ENCODE results near the gene ZSCAN16. TPM values are rescaled to one million over a fixed set of nuclear protein-coding genes. Genes with fewer than 3 reads are reported as not detected.
"Not testable (repeated sequence)": the region's sequence is repeated elsewhere in the genome, so short reads cannot be mapped to it uniquely, and the experiment has no call there.

ZSCAN16 gene
- total RNA-seq, result 4.8 TPM
- 1 to 10 TPM; 2.8 to 4.0 (median 3.6) TPM for polyA plus RNA-seq (ENCODE audit: insufficient read depth in 1 of 8, insufficient read length in 8 of 8, low replicate concordance in 1 of 8)
- long read RNA-seq, donor 1, partial matches to known transcripts, result 0 of 1 reads
- long read RNA-seq, donor 1, other reads (novel, unspliced or antisense), result 0 of 1 reads
- long read RNA-seq, donor 2, partial matches to known transcripts, result 7 of 7 reads
- long read RNA-seq, donor 2, other reads (novel, unspliced or antisense), result 0 of 7 reads
- long read RNA-seq, donor 3, result 0 reads
- long read RNA-seq, donor 4, partial matches to known transcripts, result 0 of 1 reads
- long read RNA-seq, donor 4, other reads (novel, unspliced or antisense), result 0 of 1 reads
- long read RNA-seq, donor 5, partial matches to known transcripts, result 110 of 113 reads
- long read RNA-seq, donor 5, other reads (novel, unspliced or antisense), result 0 of 113 reads
- long read RNA-seq, donor 6, partial matches to known transcripts, result 87 of 91 reads
- long read RNA-seq, donor 6, other reads (novel, unspliced or antisense), result 0 of 91 reads
- long read RNA-seq, donor 7, partial matches to known transcripts, result 15 of 87 reads
- long read RNA-seq, donor 7, other reads (novel, unspliced or antisense), result 71 of 87 reads
- long read RNA-seq, donor 8, partial matches to known transcripts, result 87 of 88 reads
- long read RNA-seq, donor 8, other reads (novel, unspliced or antisense), result 0 of 88 reads
- long read RNA-seq, donor 9, partial matches to known transcripts, result 0 of 1 reads
- long read RNA-seq, donor 9, other reads (novel, unspliced or antisense), result 0 of 1 reads
- long read RNA-seq, donor 10, partial matches to known transcripts, result 0 of 2 reads
- long read RNA-seq, donor 10, other reads (novel, unspliced or antisense), result 0 of 2 reads
- long read RNA-seq, donor 11, partial matches to known transcripts, result 0 of 1 reads
- long read RNA-seq, donor 11, other reads (novel, unspliced or antisense), result 0 of 1 reads

- H3K9me3 ChIP-seq (replicated peaks; ENCODE audit: control insufficient read depth, low read depth, low read length), result no peaks in the 10 kb centered on the region
- H3K27ac ChIP-seq (ENCODE audit: low read length), result peak within 1 kb of the TSS; percentile 59
- WGBS (ENCODE audit: insufficient coverage), result 0% methylated on average over 18 of the region's 28 CpGs
- peak; percentile 92 for DNase-seq
- H3K27me3 ChIP-seq (ENCODE audit: control insufficient read depth, insufficient read depth, low read length), result no peaks in the 10 kb centered on the region
- H3K4me3 ChIP-seq (ENCODE audit: low read length), result peak within 1 kb of the TSS; percentile 70
- H3K36me3 ChIP-seq (ENCODE audit: control insufficient read depth, insufficient read depth, low read length), result peaks cover 19% of the 10 kb centered on the region
- H3K4me1 ChIP-seq (ENCODE audit: control insufficient read depth, insufficient read depth, low read length), result peaks cover 4% of the 10 kb centered on the region
Measured at GRCh38 chr6:28124350-28124970, at the start of gene ZSCAN16. Gene ZSCAN16, plus strand, starts transcription at chr6:28124609. Its CDS starts 835 bp downstream, at chr6:28125444.

GRCh38 chr6:28078050-28078449, 46.4 kb upstream of the ZSCAN16 start:
- DNase-seq, result no peak
- H3K27me3 ChIP-seq (ENCODE audit: control insufficient read depth, insufficient read depth, low read length), result no peaks in the 10 kb centered on the region
- no peak overlapping the region for H3K27ac ChIP-seq (ENCODE audit: low read length)
- H3K36me3 ChIP-seq (ENCODE audit: control insufficient read depth, insufficient read depth, low read length), result no peaks in the 10 kb centered on the region
- H3K4me1 ChIP-seq (ENCODE audit: control insufficient read depth, insufficient read depth, low read length), result peaks cover 8% of the 10 kb centered on the region
- H3K9me3 ChIP-seq (replicated peaks; ENCODE audit: control insufficient read depth, low read depth, low read length), result no peaks in the 10 kb centered on the region
- H3K4me3 ChIP-seq (ENCODE audit: low read length), result no peak overlapping the region

- H3K27me3 ChIP-seq (ENCODE audit: control insufficient read depth, insufficient read depth, low read length), result no peaks in the 10 kb centered on the region
- WGBS (ENCODE audit: insufficient coverage), result 60% methylated on average over 1 of the region's 6 CpGs
- H3K4me3 ChIP-seq (ENCODE audit: low read length), result no peak overlapping the region
Measured at GRCh38 chr6:28078836-28079235, 45.6 kb upstream of the ZSCAN16 start.

GRCh38 chr6:28080381-28080630, 44.1 kb upstream of the ZSCAN16 start, which contains the start of gene ZNF165:
Gene ZNF165, plus strand, starts transcription at chr6:28080568. Its CDS starts 4,913 bp downstream, at chr6:28085481.
- WGBS (ENCODE audit: insufficient coverage), result 0% methylated on average over 6 of the region's 15 CpGs
- H3K27me3 ChIP-seq (ENCODE audit: control insufficient read depth, insufficient read depth, low read length); H3K4me1 ChIP-seq (ENCODE audit: control insufficient read depth, insufficient read depth, low read length); H3K36me3 ChIP-seq (ENCODE audit: control insufficient read depth, insufficient read depth, low read length); DNase-seq; H3K9me3 ChIP-seq (replicated peaks; ENCODE audit: control insufficient read depth, low read depth, low read length): not testable (repeated sequence)
- Histone ChIP-seq H3K27ac (ENCODE audit: low read length) (peak within 1 kb of the TSS; percentile 84), H3K4me3 (ENCODE audit: low read length) (peak within 1 kb of the TSS; percentile 80)

More at GRCh38 chr6:28078836-28079235, 45.6 kb upstream of the ZSCAN16 start:
- DNase-seq, result no peak
- Histone ChIP-seq H3K36me3 (ENCODE audit: control insufficient read depth, insufficient read depth, low read length) (no peaks in the 10 kb centered on the region), H3K27ac (ENCODE audit: low read length) (no peak overlapping the region), H3K4me1 (ENCODE audit: control insufficient read depth, insufficient read depth, low read length) (peaks cover 8% of the 10 kb centered on the region), H3K9me3 (replicated peaks; ENCODE audit: control insufficient read depth, low read depth, low read length) (no peaks in the 10 kb centered on the region)

GRCh38 chr6:28080631-28081485, 43.6 kb upstream of the ZSCAN16 start:
- DNase-seq, result peak; percentile 99
- peaks cover 8% of the 10 kb centered on the region for H3K4me1 ChIP-seq (ENCODE audit: control insufficient read depth, insufficient read depth, low read length)
- WGBS (ENCODE audit: insufficient coverage), result under 1% methylated on average over 33 of the region's 46 CpGs
- H3K36me3 ChIP-seq (ENCODE audit: control insufficient read depth, insufficient read depth, low read length), result no peaks in the 10 kb centered on the region
- H3K4me3 ChIP-seq (ENCODE audit: low read length), result peak overlapping the region; percentile 80
- H3K27ac ChIP-seq (ENCODE audit: low read length), result peak overlapping the region; percentile 84
- no peaks in the 10 kb centered on the region for H3K9me3 ChIP-seq (replicated peaks; ENCODE audit: control insufficient read depth, low read depth, low read length)
- no peaks in the 10 kb centered on the region for H3K27me3 ChIP-seq (ENCODE audit: control insufficient read depth, insufficient read depth, low read length)

GRCh38 chr6:28081486-28081751, 43.0 kb upstream of the ZSCAN16 start:
- H3K27me3 ChIP-seq (ENCODE audit: control insufficient read depth, insufficient read depth, low read length), result no peaks in the 10 kb centered on the region
- H3K36me3 ChIP-seq (ENCODE audit: control insufficient read depth, insufficient read depth, low read length), result no peaks in the 10 kb centered on the region
- H3K9me3 ChIP-seq (replicated peaks; ENCODE audit: control insufficient read depth, low read depth, low read length), result no peaks in the 10 kb centered on the region
- peak overlapping the region; percentile 84 for H3K27ac ChIP-seq (ENCODE audit: low read length)
- H3K4me1 ChIP-seq (ENCODE audit: control insufficient read depth, insufficient read depth, low read length), result peaks cover 8% of the 10 kb centered on the region
- peak overlapping the region; percentile 80 for H3K4me3 ChIP-seq (ENCODE audit: low read length)
- WGBS (ENCODE audit: insufficient coverage), result 0% methylated on average over 3 of the region's 4 CpGs
- no peak for DNase-seq

GRCh38 chr6:28082939-28083338, 41.5 kb upstream of the ZSCAN16 start:
- no peaks in the 10 kb centered on the region for H3K36me3 ChIP-seq (ENCODE audit: control insufficient read depth, insufficient read depth, low read length)
- H3K4me1 ChIP-seq (ENCODE audit: control insufficient read depth, insufficient read depth, low read length), result peaks cover 8% of the 10 kb centered on the region
- DNase-seq, result no peak
- H3K27me3 ChIP-seq (ENCODE audit: control insufficient read depth, insufficient read depth, low read length), result no peaks in the 10 kb centered on the region
- no peaks in the 10 kb centered on the region for H3K9me3 ChIP-seq (replicated peaks; ENCODE audit: control insufficient read depth, low read depth, low read length)
- no peak overlapping the region for H3K27ac ChIP-seq (ENCODE audit: low read length)
- H3K4me3 ChIP-seq (ENCODE audit: low read length), result no peak overlapping the region

GRCh38 chr6:28089054-28089453, 35.4 kb upstream of the ZSCAN16 start:
- Histone ChIP-seq H3K9me3 (replicated peaks; ENCODE audit: control insufficient read depth, low read depth, low read length) (peaks cover 5% of the 10 kb centered on the region), H3K4me1 (ENCODE audit: control insufficient read depth, insufficient read depth, low read length) (no peaks in the 10 kb centered on the region), H3K27me3 (ENCODE audit: control insufficient read depth, insufficient read depth, low read length) (peaks cover 5% of the 10 kb centered on the region), H3K4me3 (ENCODE audit: low read length) (no peak overlapping the region), H3K27ac (ENCODE audit: low read length) (no peak overlapping the region), H3K36me3 (ENCODE audit: control insufficient read depth, insufficient read depth, low read length) (peaks cover 2% of the 10 kb centered on the region)
- no peak for DNase-seq
- WGBS (ENCODE audit: insufficient coverage), result no CpG with 5 or more reads among the region's 5 CpGs

GRCh38 chr6:28090917-28091586, 33.4 kb upstream of the ZSCAN16 start:
- 0% methylated on average over 5 of the region's 33 CpGs for WGBS (ENCODE audit: insufficient coverage)
- peaks cover 5% of the 10 kb centered on the region for H3K9me3 ChIP-seq (replicated peaks; ENCODE audit: control insufficient read depth, low read depth, low read length)
- H3K36me3 ChIP-seq (ENCODE audit: control insufficient read depth, insufficient read depth, low read length), result peaks cover 2% of the 10 kb centered on the region
- peaks cover 5% of the 10 kb centered on the region for H3K27me3 ChIP-seq (ENCODE audit: control insufficient read depth, insufficient read depth, low read length)
- H3K4me1 ChIP-seq (ENCODE audit: control insufficient read depth, insufficient read depth, low read length), result no peaks in the 10 kb centered on the region
- peak overlapping the region; percentile 44 for H3K4me3 ChIP-seq (ENCODE audit: low read length)
- no peak overlapping the region for H3K27ac ChIP-seq (ENCODE audit: low read length)
- DNase-seq, result peak; percentile 22

All from muscle of leg (tissue), 16 donors.